HepG2 (cell line): ENCODE measurements around the gene ITGB5. TPM values are rescaled to one million over a fixed set of nuclear protein-coding genes. Genes with fewer than 3 reads are reported as not detected.
A peak's percentile ranks its signal among the peaks of the same experiment; 100 is the strongest.

ENCODE experiments used
- ATAC-seq: fragments of 200-7000 bp; cut with Tn5 transposase; 3 replicates; pipeline ENCODE4 v1.9.1; 2020; ENCODE audit warnings: mild to moderate bottlenecking, moderate library complexity
- BruUV-seq: library from RNA; stranded (reverse); fragments of 400-500 nt; replicated peaks from 2 replicates; lab custom pipeline; 2021; lab: Mats Ljungman, UMichigan
- CTCF ChIA-PET: fragments of 300-600 bp; formaldehyde crosslinking; extraction: SDS; loops from one replicate; lab custom pipeline; 2021; ENCODE audit warnings: low total read pairs, inconsistent platforms, low intra/inter-chr PET ratio; lab: Yijun Ruan, JAX
- POLR2A ChIA-PET: fragments of 350-600 bp; sonication (Branson Sonifier 250); formaldehyde crosslinking; loops from one replicate; lab custom pipeline; 2020; ENCODE audit warnings: antibody characterized with exemption, inconsistent platforms; lab: Yijun Ruan, JAX
- DNase-seq: peaks from one replicate; pipeline ENCODE4 v3.0.0-alpha.2; 2015; ENCODE audit warnings: low spot score
- FAIRE-seq: peaks from 3 replicates; lab custom pipeline; 2011; peaks lifted over from hg19 to GRCh38; lab: Jason Lieb, UNC
- H2AFZ ChIP-seq: one replicate; pipeline ENCODE4 v1.6.1; 2011; ENCODE audit warnings: low read length, inconsistent platforms
- H3K27ac ChIP-seq: fragments of 300-600 bp; 3 replicates; pipeline ENCODE4 v1.8.0; 2011; ENCODE audit warnings: mixed run types, mild to moderate bottlenecking, mixed read lengths, low read length, inconsistent platforms; ENCODE audit not compliant: insufficient read depth; ENCODE audit errors: extremely low read length
- H3K27me3 ChIP-seq, 2 experiments: fragments of 200-600 bp in 1 of 2; 2 replicates in 1 of 2; 3 replicates in 1 of 2; pipeline versions ENCODE4 v1.6.0 to v1.8.0; 2011; ENCODE audit warnings: low read length in 2 of 2, mild to moderate bottlenecking in 2 of 2, moderate library complexity in 2 of 2, inconsistent platforms in 1 of 2; ENCODE audit not compliant: insufficient read depth in 2 of 2, control insufficient read depth in 1 of 2
- H3K36me3 ChIP-seq, 2 experiments: fragments of 200-600 bp in 1 of 2; replicated peaks in 1 of 2; 2 replicates in 1 of 2; 3 replicates in 1 of 2; pipeline versions ENCODE4 v1.5.1 to v1.8.0; 2011; ENCODE audit warnings: low read length in 2 of 2, inconsistent platforms in 1 of 2; ENCODE audit not compliant: insufficient read depth in 2 of 2, control insufficient read depth in 1 of 2
- H3K4me1 ChIP-seq: 2 replicates; pipeline ENCODE4 v1.5.1; 2012; ENCODE audit warnings: low read length, inconsistent platforms; ENCODE audit not compliant: insufficient read depth
- H3K4me2 ChIP-seq: 2 replicates; pipeline ENCODE4 v1.6.0; 2011; ENCODE audit warnings: low read depth, low read length, inconsistent platforms
- H3K4me3 ChIP-seq, 3 experiments: fragments of 200-600 bp in 1 of 3; sonication (generic), shearing (Covaris generic) in 1 of 3; replicated peaks in 1 of 3; 2 replicates each; pipeline ENCODE4 v1.5.1; 2011 to 2016; ENCODE audit warnings: low read length in 3 of 3, inconsistent platforms in 2 of 3, low read depth in 2 of 3, mild to moderate bottlenecking in 2 of 3, control low read depth in 1 of 3, mixed read lengths in 1 of 3; ENCODE audit not compliant: insufficient read depth in 1 of 3
- H3K79me2 ChIP-seq: one replicate; pipeline ENCODE4 v1.6.1; 2011; ENCODE audit warnings: low read length, inconsistent platforms; ENCODE audit not compliant: insufficient read depth
- H3K9ac ChIP-seq: 2 replicates; pipeline ENCODE4 v1.6.0; 2011; ENCODE audit warnings: mild to moderate bottlenecking, low read depth, low read length, inconsistent platforms; ENCODE audit not compliant: insufficient read depth
- H3K9me3 ChIP-seq: 2 replicates; pipeline ENCODE4 v1.5.1; 2012; ENCODE audit warnings: mild to moderate bottlenecking, low read length
- H4K20me1 ChIP-seq: 2 replicates; pipeline ENCODE4 v1.6.0; 2011; ENCODE audit warnings: inconsistent platforms, mild to moderate bottlenecking, low read length, moderate library complexity; ENCODE audit not compliant: insufficient read depth
- AGO2 ChIP-seq: fragments of 200-400 bp; formaldehyde crosslinking; optimal IDR thresholded peaks from 2 replicates; pipeline ENCODE3; 2017; ENCODE audit warnings: mild to moderate bottlenecking, low read depth, low read length, moderate library complexity
- ATF7 ChIP-seq, 2 experiments: fragments of 450-650 bp in 1 of 2; sonication (generic) in 1 of 2; formaldehyde crosslinking in 1 of 2; IDR thresholded peaks; 2 replicates each; pipeline versions ENCODE4 v1.4.0 to v1.6.1; 2016 to 2020; ENCODE audit warnings: antibody characterized with exemption in 1 of 2, mild to moderate bottlenecking in 1 of 2, missing genetic modification reagents in 1 of 2
- ERF ChIP-seq: IDR thresholded peaks from 2 replicates; pipeline ENCODE4 v1.6.1; 2018; ENCODE audit warnings: missing biosample characterization, missing genetic modification reagents
- MEF2D ChIP-seq: sonication (generic); formaldehyde crosslinking; IDR thresholded peaks from 2 replicates; pipeline ENCODE4 v1.5.1; 2020; ENCODE audit warnings: mild to moderate bottlenecking, missing genetic modification reagents
- SRSF4 ChIP-seq: fragments of 200-400 bp; formaldehyde crosslinking; IDR thresholded peaks from one replicate; pipeline ENCODE4 v1.6.1; 2018; ENCODE audit warnings: mild to moderate bottlenecking, low read depth, low read length, moderate library complexity; ENCODE audit not compliant: poor library complexity, severe bottlenecking
- ZFP82 ChIP-seq: sonication (generic); formaldehyde crosslinking; IDR thresholded peaks from 2 replicates; pipeline ENCODE4 v1.5.1; 2020; ENCODE audit warnings: mild to moderate bottlenecking, missing genetic modification reagents, borderline replicate concordance
- ZNF775 ChIP-seq: sonication (generic); formaldehyde crosslinking; IDR thresholded peaks from 2 replicates; pipeline ENCODE4 v1.4.0; 2020; ENCODE audit warnings: missing genetic modification reagents, mild to moderate bottlenecking, moderate library complexity, borderline replicate concordance
- WGBS: methylation state at CpG from one replicate; pipeline ENCODE4 v1.1.6; 2017; ENCODE audit warnings: low lambda C conversion rate; 5-methylcytosine and 5-hydroxymethylcytosine counted together
- in situ Hi-C: cut with HindIII; loops from 2 replicates; pipeline ENCODE4 v1.10.0; 2017; ENCODE audit warnings: low pct_unique_long_range_greater_than_20kb; ENCODE audit not compliant: extremely low pct_ligation_motif_present
- intact Hi-C: fragments of 100-400 bp; cut with micrococcal nuclease; formaldehyde crosslinking; loops from one replicate; pipeline ENCODE4 v1.10.0; 2022; ENCODE audit not compliant: unreplicated experiment
- polyA plus RNA-seq, 8 experiments: library from polyadenylated mRNA; depleted of rRNA in 3 of 8; stranded (reverse) in 7 of 8; unstranded in 1 of 8; fragments of >200 nt; fragmentation: Illumina TruSeq in 4 of 8; extraction: Trizol in 4 of 8; gene quantifications; 2 replicates each; pipeline versions ENCODE4 v1.2.1 to v1.2.3, GENCODE V29; 2011 to 2016; ENCODE audit warnings: low read depth in 4 of 8, missing spikeins in 1 of 8, mixed read lengths in 1 of 8; ENCODE audit not compliant: insufficient read depth in 1 of 8
- total RNA-seq, 5 experiments: library from RNA; depleted of rRNA; stranded (reverse); fragments of >200 nt; fragmentation: Illumina TruSeq; extraction: Trizol; gene quantifications; 2 replicates each; pipeline ENCODE4 v1.2.3, GENCODE V29; 2016; ENCODE audit warnings: low read depth in 1 of 5
- TF ChIP-seq, protein P1 (sequence below): IDR thresholded peaks from 2 replicates; pipeline ENCODE4 v1.4.0; 2020; ENCODE audit warnings: mild to moderate bottlenecking, missing genetic modification reagents

The ITGB5 gene
- total and polyA plus RNA-seq, 2 of the 13 experiments (the other 11 are each of a cell fraction or from before 2014, with no cell fraction given), result 74.1 to 343 TPM

GRCh38 chr3:124779751-124780191 lies 107.4 kb downstream of the ITGB5 start:
- CTCF ChIA-PET, result no interaction called here
- intact Hi-C loops, result no loop called here
- POLR2A ChIA-PET, result no interaction called here

More at GRCh38 chr3:124779751-124780191, 107.4 kb downstream of the ITGB5 start:
- Histone ChIP-seq H3K4me1 (peaks cover 10% of the 10 kb centered on the region; the same call in 1 of the 2 replicates), H3K36me3 (peaks cover 30 to 68% of the 10 kb centered on the region in 2 experiments), H3K27ac (no peak overlapping the region), H3K4me3 (no peak overlapping the region), H3K27me3 (no peaks in the 10 kb centered on the region), H4K20me1 (no peaks in the 10 kb centered on the region), H2AFZ (no peak overlapping the region), H3K9ac (no peak overlapping the region), H3K9me3 (no peaks in the 10 kb centered on the region), H3K79me2 (no peaks in the 10 kb centered on the region), H3K4me2 (no peak overlapping the region)
- FAIRE-seq, result no peak
- 93% methylated on average over 5 of the region's 9 CpGs for WGBS
- no peak for DNase-seq
- TF ChIP-seq SRSF4, result no peak
- TF ChIP-seq, protein P1, sequence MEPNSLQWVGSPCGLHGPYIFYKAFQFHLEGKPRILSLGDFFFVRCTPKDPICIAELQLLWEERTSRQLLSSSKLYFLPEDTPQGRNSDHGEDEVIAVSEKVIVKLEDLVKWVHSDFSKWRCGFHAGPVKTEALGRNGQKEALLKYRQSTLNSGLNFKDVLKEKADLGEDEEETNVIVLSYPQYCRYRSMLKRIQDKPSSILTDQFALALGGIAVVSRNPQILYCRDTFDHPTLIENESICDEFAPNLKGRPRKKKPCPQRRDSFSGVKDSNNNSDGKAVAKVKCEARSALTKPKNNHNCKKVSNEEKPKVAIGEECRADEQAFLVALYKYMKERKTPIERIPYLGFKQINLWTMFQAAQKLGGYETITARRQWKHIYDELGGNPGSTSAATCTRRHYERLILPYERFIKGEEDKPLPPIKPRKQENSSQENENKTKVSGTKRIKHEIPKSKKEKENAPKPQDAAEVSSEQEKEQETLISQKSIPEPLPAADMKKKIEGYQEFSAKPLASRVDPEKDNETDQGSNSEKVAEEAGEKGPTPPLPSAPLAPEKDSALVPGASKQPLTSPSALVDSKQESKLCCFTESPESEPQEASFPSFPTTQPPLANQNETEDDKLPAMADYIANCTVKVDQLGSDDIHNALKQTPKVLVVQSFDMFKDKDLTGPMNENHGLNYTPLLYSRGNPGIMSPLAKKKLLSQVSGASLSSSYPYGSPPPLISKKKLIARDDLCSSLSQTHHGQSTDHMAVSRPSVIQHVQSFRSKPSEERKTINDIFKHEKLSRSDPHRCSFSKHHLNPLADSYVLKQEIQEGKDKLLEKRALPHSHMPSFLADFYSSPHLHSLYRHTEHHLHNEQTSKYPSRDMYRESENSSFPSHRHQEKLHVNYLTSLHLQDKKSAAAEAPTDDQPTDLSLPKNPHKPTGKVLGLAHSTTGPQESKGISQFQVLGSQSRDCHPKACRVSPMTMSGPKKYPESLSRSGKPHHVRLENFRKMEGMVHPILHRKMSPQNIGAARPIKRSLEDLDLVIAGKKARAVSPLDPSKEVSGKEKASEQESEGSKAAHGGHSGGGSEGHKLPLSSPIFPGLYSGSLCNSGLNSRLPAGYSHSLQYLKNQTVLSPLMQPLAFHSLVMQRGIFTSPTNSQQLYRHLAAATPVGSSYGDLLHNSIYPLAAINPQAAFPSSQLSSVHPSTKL, result no peak
- TF ChIP-seq ATF7 (IDR thresholded peaks at IDR 0.05), result no peak
- TF ChIP-seq ATF7 (CRISPR knock-in tag; IDR thresholded peaks at IDR 0.05), result no peak
- TF ChIP-seq AGO2, result peak; percentile 78
- no peak for TF ChIP-seq ERF (CRISPR knock-in tag)
- no peak for TF ChIP-seq MEF2D (CRISPR knock-in tag)
- TF ChIP-seq ZNF775, result no peak
- no peak for TF ChIP-seq ZFP82 (CRISPR knock-in tag)
- peak; percentile 18; the same call in 2 of the 3 replicates for ATAC-seq
- BruUV-seq, result no TSS peak
- in situ Hi-C loops, result no loop called here
